NCI-H146 treated with DMSO at 0.1 percent for 48 hours (cell line): ENCODE measurements around the gene SYNM.
"Not testable (repeated sequence)": the region's sequence is repeated elsewhere in the genome, so short reads cannot be mapped to it uniquely, and the experiment has no call there.

Experiments
- DNase-seq: peaks from one replicate; lab custom pipeline; 2025; ENCODE audit not compliant: unreplicated experiment; lab: John Stamatoyannopoulos, UW

The SYNM gene

GRCh38 chr15:99105514-99106341 is 848 bp downstream of the SYNM start:
- peak; percentile 70 for DNase-seq

- DNase-seq = no peak
Measured at GRCh38 chr15:99106417-99107220, 1.7 kb downstream of the SYNM start.

GRCh38 chr15:99108993-99109392 is 4.1 kb downstream of the SYNM start:
- no peak for DNase-seq

GRCh38 chr15:99109555-99110021 is 4.7 kb downstream of the SYNM start:
- no peak for DNase-seq

GRCh38 chr15:99110093-99110492 is 5.2 kb downstream of the SYNM start:
- no peak for DNase-seq

- no peak for DNase-seq
Measured at GRCh38 chr15:99110581-99111320, 5.9 kb downstream of the SYNM start.

GRCh38 chr15:99111641-99112040 is 6.8 kb downstream of the SYNM start:
- not testable (repeated sequence) for DNase-seq

- DNase-seq = no peak
Measured at GRCh38 chr15:99113547-99114271, 8.8 kb downstream of the SYNM start.

- DNase-seq = no peak
Measured at GRCh38 chr15:99114511-99115299, 9.8 kb downstream of the SYNM start.

GRCh38 chr15:99115300-99116215 is 10.7 kb downstream of the SYNM start:
- no peak for DNase-seq

GRCh38 chr15:99117111-99117510 is 12.2 kb downstream of the SYNM start:
- no peak for DNase-seq

GRCh38 chr15:99117563-99118257 is 12.8 kb downstream of the SYNM start:
- DNase-seq = no peak

GRCh38 chr15:99118258-99118632 is 13.4 kb downstream of the SYNM start:
- DNase-seq = no peak

- no peak for DNase-seq
Measured at GRCh38 chr15:99118801-99119546, 14.1 kb downstream of the SYNM start.

GRCh38 chr15:99120050-99120777 is 15.3 kb downstream of the SYNM start:
- DNase-seq = no peak

GRCh38 chr15:99121207-99121606 is 16.3 kb downstream of the SYNM start:
- DNase-seq = no peak
